GM21786 (cell line): ENCODE data around the gene NR5A1.

Source experiments
- ATAC-seq: cut with Tn5 transposase; IDR thresholded peaks from one replicate; pipeline ENCODE4 v1.9.1; 2021; ENCODE audit not compliant: unreplicated experiment

Gene NR5A1

DNA sequence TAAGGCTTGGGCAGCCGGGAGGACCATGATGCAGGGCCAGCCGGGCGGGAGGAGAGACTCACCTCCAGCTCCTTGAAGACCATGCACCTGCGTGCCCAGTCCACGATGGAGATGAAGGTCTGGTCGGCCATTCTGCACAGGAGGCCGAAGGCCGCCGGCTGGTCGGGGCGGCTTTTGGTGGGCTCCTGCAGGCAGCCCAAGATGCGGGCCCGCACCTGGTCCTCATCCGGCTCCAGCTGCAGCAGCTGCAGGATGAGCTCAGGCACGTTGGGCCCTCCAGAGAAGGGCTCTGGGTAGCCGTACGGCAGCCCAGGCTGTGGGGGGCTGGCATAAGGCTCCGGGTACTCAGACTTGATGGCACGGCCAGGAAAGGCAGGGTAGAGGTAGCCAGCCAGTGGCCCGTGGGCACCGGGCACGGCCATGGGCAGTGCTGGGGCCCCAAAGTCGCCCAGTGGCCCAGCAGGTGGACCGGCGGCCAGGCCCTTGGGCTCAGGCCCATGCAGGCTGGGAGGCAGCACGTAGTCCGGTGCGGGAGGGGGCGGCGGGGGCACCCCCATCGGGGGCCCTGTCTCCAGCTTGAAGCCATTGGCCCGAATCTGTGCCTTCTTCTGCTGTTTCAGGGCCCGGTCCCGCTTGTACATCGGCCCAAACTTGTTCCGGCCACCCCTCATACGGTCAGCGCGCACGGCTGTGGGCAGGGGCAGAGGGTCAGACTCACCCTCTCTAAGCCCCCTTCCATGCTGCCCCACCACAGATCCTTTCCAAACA lies 7.0 kb downstream of the NR5A1 start:
- ATAC-seq = no peak

DNA sequence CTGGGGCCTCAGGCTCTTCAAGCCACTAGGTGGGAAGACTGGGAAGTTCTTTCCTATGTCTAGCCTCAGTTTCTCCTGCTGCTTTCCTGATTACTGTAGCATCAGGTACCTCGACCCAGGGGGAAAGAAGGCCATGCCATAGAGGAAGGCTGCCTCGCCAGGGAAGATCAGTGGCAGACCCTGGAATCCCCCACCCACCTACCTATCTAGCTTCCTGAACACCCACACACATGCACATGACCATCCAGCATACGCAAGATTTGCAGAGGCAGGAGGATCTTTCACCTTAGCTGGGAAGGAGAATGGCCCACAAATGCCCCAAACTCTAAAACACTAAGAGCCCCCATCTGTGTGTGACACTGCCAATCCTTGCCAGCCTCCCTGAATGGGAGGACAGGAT lies 8.0 kb downstream of the NR5A1 start:
- no peak for ATAC-seq

DNA sequence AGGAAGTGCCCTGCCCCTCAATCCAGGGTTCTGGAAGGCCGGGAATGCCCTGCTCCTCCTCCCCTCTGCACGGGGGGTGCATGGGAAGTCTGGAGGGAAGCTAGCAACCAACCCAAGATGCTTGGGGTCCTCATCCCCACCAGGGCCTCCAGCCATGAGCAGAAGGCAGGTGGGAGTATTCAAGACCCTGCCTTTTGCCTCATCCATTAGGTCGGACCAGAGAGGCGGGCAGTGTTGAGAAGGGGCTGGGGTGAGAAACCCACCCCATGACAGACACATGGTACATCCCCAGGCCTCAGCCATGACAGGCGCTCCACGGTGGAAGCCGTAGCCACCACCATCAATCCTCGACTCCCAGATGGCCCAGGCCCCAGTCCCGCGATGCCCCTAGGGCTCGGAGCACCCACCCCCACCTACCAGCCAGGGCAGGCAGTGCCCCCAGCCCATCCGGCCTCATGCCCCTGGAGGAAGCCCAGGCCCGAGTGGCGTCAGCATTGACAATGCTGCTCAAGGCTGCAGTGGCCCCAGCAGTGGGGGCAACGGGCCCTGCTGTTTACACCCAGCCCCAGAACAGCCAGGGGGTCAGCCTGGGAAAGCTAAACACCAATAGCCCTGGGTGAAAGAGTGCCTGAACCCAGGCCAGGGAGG lies 8.6 kb downstream of the NR5A1 start:
- ATAC-seq = no peak

DNA sequence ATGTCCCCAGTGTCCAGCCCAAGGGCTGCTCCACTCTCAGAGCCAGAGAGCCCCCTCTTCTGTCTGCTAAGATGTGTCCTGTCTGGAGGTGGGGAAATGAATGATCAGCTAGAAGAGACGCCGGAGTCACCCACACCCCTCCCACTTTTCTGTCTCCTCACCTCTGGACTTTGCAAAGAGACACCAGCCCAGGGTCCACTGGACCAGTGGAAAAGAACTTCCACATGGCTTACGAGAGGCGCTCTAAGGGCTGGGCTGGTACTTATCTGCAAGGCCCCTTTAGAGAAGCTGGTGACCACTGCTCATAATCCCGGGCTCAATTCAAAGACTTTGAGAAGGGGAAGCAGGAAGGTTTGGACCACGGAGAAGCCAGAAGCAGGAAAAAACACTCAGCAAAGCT lies 9.2 kb downstream of the NR5A1 start:
- no peak for ATAC-seq

DNA sequence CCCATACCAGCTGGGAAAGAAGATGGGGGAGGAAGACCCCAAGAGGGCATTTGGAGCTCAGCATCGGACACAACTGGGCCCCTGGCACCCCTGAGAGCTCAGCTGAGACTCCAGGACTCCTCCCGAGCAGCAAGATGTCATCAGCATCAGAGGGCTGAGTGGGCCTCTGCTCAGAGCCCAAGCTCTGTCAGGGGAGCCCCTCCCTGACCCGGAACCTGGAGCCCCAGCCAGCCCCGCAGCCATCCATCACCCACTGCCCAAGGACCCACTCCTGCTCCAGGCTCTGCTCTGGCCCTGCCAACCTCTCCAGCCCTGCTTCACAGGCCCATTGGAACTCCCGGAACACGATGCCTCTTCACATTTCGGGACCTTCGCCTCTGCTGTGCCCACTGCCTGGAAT lies 9.8 kb downstream of the NR5A1 start:
- no peak for ATAC-seq

DNA sequence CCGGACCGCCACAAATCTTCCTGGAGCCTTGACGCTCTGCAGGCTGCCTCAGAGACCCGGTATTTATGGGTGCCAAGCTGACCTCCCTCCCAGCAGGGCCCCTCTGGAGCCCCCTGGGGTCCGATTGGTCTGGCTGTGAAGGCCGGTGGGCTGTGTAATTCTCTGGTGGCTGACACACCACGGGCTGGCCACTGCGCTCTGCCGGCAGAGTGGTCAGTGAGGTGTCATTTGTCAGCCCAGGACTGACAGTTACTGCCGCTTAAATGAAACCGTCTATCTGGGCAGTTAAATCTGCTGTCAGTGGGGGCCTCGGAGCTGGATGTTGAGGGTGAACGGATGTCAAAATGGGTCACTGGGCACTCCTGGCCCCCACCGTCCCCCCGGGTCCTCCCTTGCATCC lies 10.7 kb downstream of the NR5A1 start:
- ATAC-seq = no peak

DNA sequence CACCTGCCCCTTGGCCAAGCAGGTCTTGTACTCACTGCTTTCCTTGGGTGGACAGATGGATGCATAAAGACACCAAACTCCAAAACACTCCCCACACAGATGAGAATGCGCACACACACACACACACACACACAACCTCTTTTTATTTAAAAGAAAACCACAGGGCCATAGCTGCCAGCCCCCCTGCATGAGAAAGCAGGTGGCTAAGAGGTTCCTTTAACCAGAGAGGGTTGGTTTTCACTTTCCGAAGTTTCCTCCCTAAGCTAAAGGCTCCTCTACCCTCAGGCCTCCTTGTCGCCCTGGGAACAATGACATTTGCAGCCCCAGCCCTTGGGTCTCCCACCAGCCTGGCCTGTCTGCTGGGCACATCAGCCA lies 11.1 kb downstream of the NR5A1 start:
- no peak for ATAC-seq

DNA sequence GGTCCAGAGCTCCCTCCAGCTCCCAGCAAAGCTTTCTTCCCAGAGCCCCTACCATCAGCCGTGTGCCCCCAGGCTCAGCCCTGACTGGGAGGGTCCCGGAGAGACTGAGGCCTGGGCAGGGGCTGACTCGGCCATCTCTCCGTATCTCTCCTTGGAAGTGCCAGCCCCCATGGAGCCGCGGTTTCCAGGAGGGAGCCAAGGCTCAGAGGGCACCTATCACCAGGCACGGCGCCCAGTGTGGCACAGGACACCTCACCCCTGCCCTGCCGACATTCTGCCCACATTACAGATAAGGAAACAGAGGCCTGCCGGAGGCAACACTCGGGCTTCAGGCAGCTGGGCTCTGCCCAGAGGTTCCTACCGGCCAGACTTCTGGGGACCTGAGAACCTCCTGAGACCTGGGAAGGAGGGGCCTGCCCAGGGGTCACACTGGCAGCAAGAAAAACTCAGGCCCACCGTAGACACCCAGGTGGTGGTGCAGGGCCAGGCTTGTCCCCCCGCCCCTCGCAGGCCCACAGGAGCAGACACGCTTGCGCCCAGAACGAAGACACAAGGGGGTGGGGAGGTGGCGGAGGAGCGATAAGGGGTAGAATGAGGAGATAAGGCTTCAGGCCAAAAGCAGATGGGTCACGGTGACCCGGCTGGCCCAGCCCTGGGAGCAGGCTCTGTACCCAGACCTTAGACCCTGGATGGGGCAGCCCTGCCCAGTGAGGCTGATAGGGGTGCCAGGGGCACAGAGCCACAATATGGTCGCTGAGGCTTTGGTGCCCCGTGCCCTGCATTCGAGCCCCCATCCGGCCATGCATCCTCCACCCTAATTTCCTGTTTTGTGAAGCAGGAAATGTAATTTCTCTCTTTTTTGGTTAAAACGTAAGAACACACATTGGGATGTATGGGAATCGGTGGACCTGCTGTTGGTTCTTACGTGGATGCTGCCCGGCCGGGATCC lies 11.8 kb downstream of the NR5A1 start:
- ATAC-seq = no peak

DNA sequence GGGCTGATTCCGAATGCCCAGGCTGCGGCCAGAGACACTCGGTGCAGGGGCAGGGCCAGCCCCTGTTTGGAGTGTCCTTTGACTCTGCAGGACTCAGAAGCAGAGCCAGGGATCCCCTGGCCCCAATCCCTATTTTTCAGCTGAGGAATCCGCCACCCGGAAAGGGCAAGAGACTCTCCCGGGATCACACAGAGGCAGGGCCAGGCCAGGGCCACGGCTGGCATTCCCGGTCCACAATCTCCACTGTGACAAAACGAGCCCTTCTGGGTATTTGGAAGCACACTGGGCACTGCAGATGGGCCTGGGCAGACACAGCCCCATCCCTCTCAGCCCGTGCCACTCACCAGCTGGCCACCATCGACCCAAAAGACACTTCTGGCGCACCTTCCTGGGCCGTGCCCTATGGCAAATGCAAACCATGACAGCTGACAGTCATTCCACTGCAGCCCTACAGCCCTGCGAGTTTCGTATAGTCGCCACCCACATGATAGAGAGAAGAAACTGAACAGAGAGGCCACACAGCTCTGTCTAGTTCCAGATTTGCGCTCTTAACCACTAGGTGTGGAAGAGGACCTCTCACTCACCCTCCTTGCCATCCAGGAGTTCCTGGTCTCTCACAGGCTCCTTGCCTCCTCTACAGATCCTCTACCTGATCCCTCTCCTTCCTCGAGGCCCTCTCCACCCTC lies 13.3 kb downstream of the NR5A1 start:
- peak; percentile 61 for ATAC-seq

DNA sequence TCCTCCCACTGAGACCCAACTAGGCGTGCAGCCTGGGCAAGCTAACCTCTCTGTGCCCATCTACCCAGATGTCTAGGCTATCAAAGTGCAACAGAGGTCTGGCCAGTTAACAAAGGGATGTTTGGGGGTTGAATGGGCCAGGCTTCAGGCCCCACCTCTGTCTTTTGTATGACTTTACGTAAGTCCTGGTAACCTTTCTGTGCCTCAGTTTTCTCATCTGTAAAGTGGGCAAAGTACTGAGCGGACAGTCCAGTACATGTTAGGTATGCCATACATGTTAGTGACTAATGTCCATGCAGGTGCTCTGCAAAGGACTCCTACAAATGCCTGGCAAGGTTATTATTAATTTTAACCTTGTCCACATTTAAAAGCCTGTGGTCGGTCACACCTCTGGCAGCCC lies 14.0 kb downstream of the NR5A1 start:
- ATAC-seq = no peak

DNA sequence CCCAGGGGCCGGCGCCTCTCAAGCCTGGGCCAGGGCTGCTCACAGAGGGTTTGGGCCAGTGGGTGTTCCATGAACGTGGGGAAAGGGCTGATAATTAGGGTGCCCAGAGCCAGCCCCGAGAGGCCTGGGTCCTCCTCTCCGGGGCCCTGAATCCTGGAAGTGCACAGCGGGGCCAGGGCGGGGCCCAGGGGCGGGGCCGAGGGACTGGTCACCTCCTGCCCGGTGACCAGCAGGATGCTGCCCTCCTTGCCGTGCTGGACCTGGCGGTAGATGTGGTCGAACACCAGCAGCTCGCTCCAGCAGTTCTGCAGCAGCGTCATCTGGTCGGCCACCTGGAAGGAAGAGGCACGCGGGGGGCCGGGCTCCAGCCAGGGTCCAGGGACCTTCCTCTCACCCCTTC lies 14.4 kb downstream of the NR5A1 start:
- ATAC-seq = no peak

DNA sequence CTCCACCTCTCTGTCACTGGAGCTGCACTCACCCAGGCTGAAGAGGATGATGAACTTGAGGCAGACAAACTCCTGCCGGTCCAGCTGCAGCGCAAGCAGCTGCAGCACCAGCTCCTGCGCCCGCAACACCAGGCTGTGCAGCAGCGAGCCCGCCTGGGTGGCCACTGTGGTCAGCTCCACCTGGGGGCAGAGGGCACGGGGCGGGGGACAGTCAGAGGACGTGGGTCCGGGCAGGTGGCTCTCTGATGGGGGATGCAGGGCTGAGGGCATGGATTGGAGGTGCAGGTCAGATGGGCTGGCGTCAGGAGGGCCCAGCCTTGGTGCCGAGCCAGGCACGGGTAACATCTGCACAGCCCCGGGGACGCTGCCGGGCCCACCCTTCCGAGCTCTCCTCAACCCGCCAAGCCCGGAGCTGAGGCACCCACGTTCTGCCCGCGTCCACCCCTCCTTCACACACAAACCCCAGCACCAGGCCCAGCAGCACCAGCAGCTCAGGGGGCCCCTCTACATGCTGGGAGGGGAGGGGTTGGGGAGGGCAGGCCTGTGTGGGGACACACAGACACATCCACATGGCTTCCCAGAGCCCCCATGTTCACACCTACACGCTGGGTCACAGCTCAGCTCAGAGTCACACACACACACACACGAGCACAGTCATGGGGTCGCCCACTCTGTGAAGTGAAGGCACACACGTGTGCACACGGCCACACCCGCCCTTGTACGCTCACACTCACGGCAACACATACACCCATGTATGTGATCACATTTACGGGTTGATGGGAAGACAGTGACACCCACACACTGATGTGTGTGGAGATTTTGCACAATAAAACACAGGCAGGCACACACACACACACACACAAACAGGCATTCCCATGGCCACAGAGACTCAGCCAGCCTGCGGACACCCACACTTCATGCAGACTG lies 15.9 kb downstream of the NR5A1 start:
- no peak for ATAC-seq

DNA sequence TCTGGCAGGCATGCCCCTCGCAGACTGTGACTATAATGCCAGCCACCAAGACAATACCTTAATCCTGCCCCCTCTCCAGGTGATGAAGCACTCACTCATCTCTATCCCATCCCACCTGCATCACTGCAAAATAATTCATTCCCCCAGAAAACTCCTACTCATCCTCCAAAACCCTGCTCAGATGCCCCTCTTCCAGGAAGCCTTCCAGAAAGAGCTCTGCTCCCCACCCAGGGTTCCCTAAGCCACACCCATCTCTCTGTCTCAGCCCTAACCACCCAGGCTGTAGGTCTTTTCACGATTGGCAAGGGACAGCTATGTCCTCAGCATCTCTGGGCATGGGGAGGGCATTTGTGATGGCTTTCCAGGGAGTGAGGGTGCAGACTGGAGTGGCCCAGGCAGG lies 17.2 kb downstream of the NR5A1 start:
- no peak for ATAC-seq

DNA sequence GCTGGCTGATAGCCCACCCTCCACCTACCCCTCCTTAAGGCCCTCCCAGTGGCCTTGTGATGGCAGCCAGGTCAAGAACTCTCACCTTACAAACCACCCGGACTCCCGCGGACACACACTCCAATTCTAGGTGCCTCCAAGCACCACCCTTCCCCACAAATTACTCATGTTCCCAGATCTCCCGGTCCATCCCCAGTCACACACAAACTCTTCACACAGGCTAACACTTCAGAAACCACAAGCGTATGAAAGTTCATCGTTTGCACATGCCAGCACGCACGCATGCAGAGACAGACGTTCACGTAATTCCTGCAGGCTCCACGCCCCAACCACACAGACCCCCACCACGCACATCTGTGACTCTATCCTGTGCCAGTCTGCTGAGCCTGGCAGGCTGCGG lies 18.0 kb downstream of the NR5A1 start:
- ATAC-seq = no peak

DNA sequence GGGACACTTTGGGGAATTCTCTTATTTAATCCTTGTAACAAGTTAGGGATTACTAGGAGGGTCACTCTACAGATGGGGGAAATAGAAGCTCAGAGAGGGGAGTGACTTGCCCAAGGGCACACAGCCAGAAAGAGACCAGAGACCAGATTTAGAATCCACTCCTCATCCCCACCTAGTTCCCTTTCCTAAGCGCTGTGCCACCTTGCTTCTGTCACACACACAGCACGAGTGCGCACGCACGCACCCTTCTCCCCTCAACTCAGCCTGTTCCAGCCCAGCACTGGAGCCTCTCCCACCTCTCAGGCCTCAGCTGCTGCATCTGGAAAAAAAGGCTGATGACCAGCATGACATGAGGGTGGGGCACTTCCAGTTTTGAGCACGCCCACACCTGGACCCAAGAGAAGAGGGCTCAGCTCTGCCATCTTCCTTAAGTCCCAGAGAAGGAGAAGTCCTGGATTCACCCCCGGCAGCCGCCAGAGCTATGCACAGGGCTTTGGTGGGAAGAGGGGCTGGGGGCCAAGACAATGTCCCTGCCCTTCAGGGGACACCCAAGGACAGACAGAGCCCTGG lies 18.5 kb downstream of the NR5A1 start:
- ATAC-seq = no peak

DNA sequence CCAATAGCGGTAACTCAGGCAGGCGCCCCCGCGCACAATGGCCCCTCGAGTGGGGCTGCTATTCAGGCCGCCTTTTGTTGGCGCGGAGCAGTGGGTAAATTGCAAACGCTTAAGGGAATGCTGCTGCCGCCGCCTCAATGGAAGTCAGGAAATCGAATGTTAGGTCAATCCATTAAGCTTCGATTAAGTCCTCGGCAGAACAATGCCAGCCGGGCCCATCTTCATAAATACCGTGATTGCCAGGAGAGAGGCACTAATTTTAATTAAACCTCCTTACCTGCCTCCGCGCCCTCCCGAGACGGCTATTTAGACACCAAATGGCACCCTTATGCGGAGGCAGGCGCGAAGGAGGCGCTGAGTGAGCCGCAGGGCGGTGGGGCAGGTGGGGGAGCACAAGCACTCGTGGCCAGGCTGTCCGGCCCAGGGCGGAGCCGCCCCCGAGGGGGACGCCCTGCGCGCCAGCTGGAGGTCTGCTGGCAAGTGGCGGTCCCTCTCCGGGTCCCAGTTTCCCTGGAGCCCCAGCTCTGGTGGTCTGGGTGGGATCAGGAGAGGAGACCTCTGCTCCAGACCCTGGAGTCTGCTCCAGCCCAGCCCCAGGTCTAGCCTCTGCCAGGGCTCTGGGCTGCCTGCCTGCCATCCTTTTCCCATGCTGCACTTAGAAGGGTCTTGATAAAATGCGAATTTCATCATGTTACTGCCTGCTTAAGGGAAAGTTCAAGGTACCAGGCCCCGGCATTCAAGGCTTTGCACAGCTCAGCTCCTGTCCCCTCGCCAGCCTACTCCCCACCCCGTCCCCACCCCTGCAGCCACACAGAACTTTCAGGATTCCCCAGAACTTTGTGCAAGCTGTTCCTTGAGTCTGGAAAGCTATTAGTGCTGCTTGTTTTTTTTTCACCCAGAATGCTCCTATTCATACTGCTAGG lies 19.7 kb downstream of the NR5A1 start:
- no peak for ATAC-seq

DNA sequence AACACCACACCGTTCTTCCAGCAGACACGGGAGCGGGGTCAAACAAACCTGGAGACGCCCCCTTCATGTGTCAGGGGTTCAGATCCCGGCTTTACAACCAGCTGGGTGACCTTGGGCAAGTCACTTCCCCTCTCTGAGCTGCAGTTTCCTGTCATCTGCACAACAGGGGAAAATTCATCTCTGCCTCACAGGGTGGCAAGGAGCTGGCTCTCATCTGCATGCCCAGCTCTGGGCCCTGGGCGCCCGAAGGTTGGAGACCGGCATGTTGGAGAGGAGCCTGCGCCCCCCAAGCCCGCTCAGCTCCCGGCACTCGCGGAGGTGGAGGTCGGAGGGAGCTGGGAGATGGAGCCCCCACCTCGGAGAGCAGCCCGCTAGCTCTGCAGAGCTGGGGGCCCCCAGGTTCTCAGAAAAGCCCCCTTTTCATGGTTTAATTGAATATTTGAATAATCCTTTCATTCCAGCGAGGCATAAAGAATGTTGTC lies 20.4 kb downstream of the NR5A1 start:
- no peak for ATAC-seq

DNA sequence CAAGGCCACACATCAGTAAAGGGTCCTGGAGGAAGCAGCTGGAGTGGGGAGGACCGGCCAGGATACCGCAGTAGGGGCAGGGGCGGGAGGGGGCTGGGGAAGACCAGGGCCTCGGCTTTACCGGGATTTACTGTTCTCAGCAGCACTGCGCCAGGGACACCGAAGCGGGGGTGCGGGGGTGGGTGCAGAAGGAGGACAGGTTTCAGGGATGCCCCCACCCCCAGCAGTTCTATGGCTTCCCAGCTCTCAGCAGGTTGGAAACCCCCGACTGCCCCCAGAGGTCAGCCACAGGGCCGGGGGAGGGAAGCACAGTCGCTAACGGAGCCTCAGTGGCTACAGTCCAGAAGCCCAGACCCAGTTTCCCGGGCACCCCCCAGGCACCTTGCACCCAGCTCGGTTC lies 21.3 kb downstream of the NR5A1 start:
- no peak for ATAC-seq

DNA sequence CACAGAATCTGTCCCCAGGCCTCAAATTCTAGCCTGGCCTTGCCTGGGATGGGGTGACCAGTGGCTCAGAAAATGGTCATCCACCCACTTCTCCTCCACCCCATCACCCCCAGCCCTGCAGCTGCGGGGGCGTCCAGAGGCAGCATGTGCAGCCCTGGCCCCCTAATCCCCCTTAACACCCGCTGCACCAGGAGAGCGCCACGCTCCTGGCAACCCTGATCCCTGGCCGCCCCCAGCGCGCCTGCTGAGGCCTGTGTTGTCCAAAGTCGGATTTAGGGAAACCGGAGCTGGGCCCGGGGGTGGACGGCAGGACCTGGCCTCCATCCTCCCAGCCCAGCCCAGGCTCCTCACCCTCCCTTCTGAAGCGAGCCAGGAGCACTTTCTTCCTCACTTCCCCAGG lies 22.0 kb downstream of the NR5A1 start:
- no peak for ATAC-seq
